Transverse colon (tissue), 4 donors: Measurements from ENCODE around the gene IGDCC3. TPM values are rescaled to one million over a fixed set of nuclear protein-coding genes. Genes with fewer than 3 reads are reported as not detected.

Source experiments
- DNase-seq: peaks from one replicate; pipeline ENCODE4 v3.0.0-alpha.2; 2019
- H3K27ac ChIP-seq, 4 donors: fragments of 200-600 bp; sonication (generic); 2 replicates each; pipeline ENCODE4 v1.5.1; 2016 to 2018; ENCODE audit warnings: inconsistent platforms in 4 of 4
- H3K27me3 ChIP-seq: fragments of 200-600 bp; sonication (generic); 2 replicates; pipeline ENCODE4 v1.5.1; 2017; ENCODE audit warnings: inconsistent platforms
- H3K36me3 ChIP-seq, 4 donors: fragments of 200-600 bp; sonication (generic); 2 replicates each; pipeline ENCODE4 v1.5.1; 2017 to 2019; ENCODE audit warnings: inconsistent platforms in 4 of 4
- H3K4me1 ChIP-seq, 4 donors: fragments of 200-600 bp; sonication (generic); 2 replicates each; pipeline ENCODE4 v1.5.1; 2017 to 2020; ENCODE audit warnings: inconsistent platforms in 4 of 4
- H3K4me3 ChIP-seq, 4 donors: fragments of 200-600 bp; sonication (generic); 1 replicate in 1 of 4; 2 replicates in 3 of 4; pipeline versions ENCODE4 v1.5.1 to v1.6.1; 2017 to 2019; ENCODE audit warnings: inconsistent platforms in 4 of 4
- H3K9me3 ChIP-seq, 2 donors: fragments of 200-600 bp; sonication (generic); 2 replicates each; pipeline ENCODE4 v1.5.1; 2017 to 2019; ENCODE audit warnings: inconsistent platforms in 2 of 2
- CTCF ChIP-seq, 5 experiments: fragments of 200-600 bp in 3 of 5; fragments of 450-650 bp in 2 of 5; sonication (generic) in 3 of 5; IDR thresholded peaks; 1 replicate in 2 of 5; 2 replicates in 3 of 5; pipeline ENCODE4 v1.5.1; 2016 to 2017; ENCODE audit warnings: antibody characterized with exemption in 5 of 5, inconsistent platforms in 3 of 5, mild to moderate bottlenecking in 2 of 5, moderate library complexity in 1 of 5
- EP300 ChIP-seq: sonication (generic); formaldehyde crosslinking; IDR thresholded peaks from one replicate; pipeline ENCODE4 v1.6.1; 2017; ENCODE audit warnings: antibody characterized with exemption, low read depth
- POLR2A ChIP-seq: fragments of 450-650 bp; IDR thresholded peaks from one replicate; pipeline ENCODE4 v1.6.1; 2016; ENCODE audit warnings: antibody characterized with exemption, mild to moderate bottlenecking, moderate library complexity
- POLR2AphosphoS5 ChIP-seq, 3 donors: sonication (generic); formaldehyde crosslinking; IDR thresholded peaks; one replicate each; pipeline ENCODE4 v1.6.1; 2016; ENCODE audit warnings: antibody characterized with exemption in 3 of 3
- WGBS, 2 donors: methylation state at CpG; one replicate each; pipeline ENCODE4 v1.1.5; 2018; ENCODE audit warnings: low coverage in 1 of 2; 5-methylcytosine and 5-hydroxymethylcytosine counted together
- in situ Hi-C, 4 donors: fragments of 200-750 bp; cut with MboI; loops; one replicate each; pipeline versions ENCODE4 v1.15.0 to v1.15.1; 2017; ENCODE audit warnings: low sequenced_read_pairs in 3 of 4, low pct_ligation_motif_present in 1 of 4, low pct_unique_long_range_greater_than_20kb in 1 of 4
- intact Hi-C: fragments of 100-400 bp; cut with DNase I; formaldehyde crosslinking; loops from one replicate; pipeline ENCODE4 v1.15.1; 2023; ENCODE audit warnings: low total_unique reads
- total RNA-seq, 4 donors: library from RNA; depleted of rRNA; stranded (reverse); fragments of >200 nt; gene quantifications; one replicate each; pipeline ENCODE4 v1.1.0, GENCODE V29; 2016

IGDCC3 gene
- total RNA-seq, 4 donors from 2014 or later: not detected

DNA sequence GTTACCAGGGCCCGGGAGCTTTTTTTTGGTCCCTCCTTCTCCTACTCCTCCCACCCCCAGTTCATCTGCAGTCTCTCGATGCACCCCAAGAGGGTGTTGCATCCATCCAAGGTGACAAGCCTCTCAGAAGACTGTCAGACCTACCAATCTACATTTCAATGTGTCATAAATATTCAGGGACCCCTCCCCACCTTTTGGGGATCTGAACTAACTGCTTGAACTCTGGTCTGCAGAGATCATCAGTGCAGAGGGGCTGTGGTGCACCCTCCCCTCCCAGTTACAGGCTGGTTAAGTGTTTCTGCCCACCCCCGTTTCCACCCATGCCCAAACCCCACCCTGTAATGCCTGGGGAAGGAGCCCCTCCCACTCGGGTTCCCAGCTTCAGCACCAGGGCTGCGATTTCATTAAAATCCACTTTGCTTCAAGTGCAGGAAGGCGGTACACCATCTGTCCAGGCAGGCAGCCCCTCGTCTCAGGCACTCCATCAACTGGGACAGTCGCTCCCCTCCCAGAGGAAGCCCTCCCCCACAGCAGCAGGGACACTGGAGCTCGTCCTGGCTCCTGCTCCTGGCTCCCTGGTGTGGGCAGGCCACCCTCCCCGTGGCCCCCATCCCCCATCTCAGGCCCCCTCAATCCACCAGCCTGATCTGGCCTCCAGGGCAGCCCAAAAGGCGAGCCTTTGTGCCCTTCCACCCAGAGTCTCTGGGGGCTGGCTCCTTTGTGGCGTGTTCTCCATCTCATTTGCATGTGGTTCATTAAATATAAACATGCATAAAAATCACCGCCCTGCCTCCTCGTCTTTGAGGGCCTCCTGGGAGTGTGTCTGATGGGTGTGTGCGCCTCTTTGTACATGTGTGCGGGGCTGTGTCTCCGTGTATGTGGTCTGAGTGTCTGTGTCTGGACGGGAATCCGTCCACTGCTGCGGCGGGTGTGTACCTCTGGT is 41.0 kb downstream of the IGDCC3 start:
- in situ Hi-C loops: no loop called here
- 72% methylated on average over 21 of the region's 21 CpGs; no CpG with 5 or more reads in 1 of the 2 donors for WGBS, 2 donors

DNA sequence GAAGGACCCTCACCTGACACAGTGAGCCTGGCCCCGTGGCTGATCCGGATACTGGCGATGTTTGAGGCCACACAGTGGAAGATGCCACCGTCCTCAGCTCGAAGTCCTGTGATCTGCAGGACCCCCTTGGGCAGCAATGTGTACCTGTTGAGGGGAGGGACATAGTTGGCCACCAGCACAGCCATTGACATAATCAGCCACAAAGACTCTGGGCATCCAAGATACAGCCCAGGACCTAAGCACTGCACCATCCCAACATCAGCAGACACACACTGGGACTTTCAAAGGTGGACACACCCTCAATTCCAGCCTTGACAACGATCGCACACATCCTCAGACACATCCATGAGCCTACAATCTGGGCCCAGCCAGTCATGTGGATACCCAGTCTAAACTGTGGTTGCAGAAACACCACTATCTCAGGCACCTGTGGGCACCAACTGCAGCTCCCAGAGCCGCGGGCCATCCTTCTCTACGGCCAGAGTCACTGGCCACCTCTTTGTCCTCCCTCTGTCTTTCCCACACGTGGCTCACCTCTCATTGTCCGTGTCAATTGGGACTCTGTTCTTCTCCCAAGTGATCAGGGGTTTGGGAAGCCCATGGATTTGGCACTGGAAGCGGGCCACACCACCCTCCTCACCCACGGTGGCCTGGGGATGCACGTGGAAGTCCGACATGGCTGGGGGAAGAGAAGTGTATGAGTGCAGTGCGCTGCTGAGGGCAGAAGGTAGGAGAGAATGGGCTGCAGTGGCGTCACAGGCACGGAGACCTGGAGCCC is 42.3 kb downstream of the IGDCC3 start:
- no peak for DNase-seq
- in situ Hi-C loops: no loop called here
- no peaks in the 10 kb centered on the region for H3K9me3 ChIP-seq
- TF ChIP-seq POLR2A (no peak), EP300 (no peak), CTCF (IDR thresholded peaks at IDR 0.05) (no peak), POLR2AphosphoS5 (IDR thresholded peaks at IDR 0.05) (no peak)
- H3K4me3 ChIP-seq: no peak overlapping the region
- no peak overlapping the region for H3K27ac ChIP-seq
- intact Hi-C loops: no loop called here
- H3K4me1 ChIP-seq: peaks cover 0 to 15% (median 8%) of the 10 kb centered on the region in 4 donors
- no peaks in the 10 kb centered on the region for H3K27me3 ChIP-seq
- 87 to 92% methylated on average over 5 to 19 of the region's 19 CpGs for WGBS, 2 donors
- H3K36me3 ChIP-seq: no peaks in the 10 kb centered on the region

More for the DNA sequence above, 41.0 kb downstream of the IGDCC3 start:
- Histone ChIP-seq H3K27me3 (no peaks in the 10 kb centered on the region), H3K9me3 (no peaks in the 10 kb centered on the region), H3K27ac (no peak overlapping the region), H3K4me3 (no peak overlapping the region), H3K4me1 (peaks cover 0 to 15% (median 8%) of the 10 kb centered on the region in 4 donors), H3K36me3 (no peaks in the 10 kb centered on the region)
- TF ChIP-seq POLR2A: no peak
- no peak for DNase-seq
- intact Hi-C loops: no loop called here

DNA sequence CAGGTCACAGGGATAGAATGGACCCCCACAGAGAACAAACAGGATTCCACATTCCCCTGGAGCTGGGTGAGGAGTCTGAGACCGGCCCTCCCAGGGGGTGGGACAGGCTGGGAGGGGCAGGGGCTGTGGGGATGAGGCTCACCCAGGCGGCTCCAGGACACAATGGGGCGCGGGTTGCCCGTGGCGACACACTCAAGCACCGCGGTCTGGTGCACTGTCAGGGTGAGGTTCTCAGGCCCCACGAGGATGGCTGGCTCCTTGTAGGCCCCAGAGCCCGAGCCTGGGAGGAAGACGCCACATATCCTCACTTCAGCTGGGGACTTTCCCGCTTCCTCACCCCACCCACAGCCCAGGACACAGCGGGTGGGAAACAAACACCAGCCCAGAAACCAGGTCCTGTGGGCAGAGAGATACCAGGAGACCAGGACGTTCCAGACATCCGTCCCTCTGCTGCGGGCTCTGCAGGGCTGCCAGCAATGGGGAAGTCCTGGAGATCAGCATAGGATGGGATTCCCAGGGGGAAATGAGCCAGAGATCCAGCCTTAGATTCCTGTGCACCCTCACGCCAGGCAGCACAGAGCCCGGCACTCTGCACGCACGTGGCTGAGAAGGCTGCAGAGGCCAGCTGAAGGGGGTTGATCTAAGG is 43.1 kb downstream of the IGDCC3 start:
- Histone ChIP-seq H3K4me1 (peaks cover 0 to 10% (median 6%) of the 10 kb centered on the region in 4 donors), H3K36me3 (no peaks in the 10 kb centered on the region)
- no peak for DNase-seq

GRCh38 chr15:65333856-65334255 is 43.9 kb downstream of the IGDCC3 start:
- H3K4me3 ChIP-seq: no peak overlapping the region
- 77% methylated on average over 5 of the region's 5 CpGs; no CpG with 5 or more reads in 1 of the 2 donors for WGBS, 2 donors

More for the DNA sequence above, 43.1 kb downstream of the IGDCC3 start:
- in situ Hi-C loops: no loop called here
- no peaks in the 10 kb centered on the region for H3K9me3 ChIP-seq
- H3K27ac ChIP-seq: no peak overlapping the region
- H3K4me3 ChIP-seq: no peak overlapping the region
- 84% methylated on average over 9 of the region's 20 CpGs; no CpG with 5 or more reads in 1 of the 2 donors for WGBS, 2 donors
- intact Hi-C loops: no loop called here
- no peaks in the 10 kb centered on the region for H3K27me3 ChIP-seq
- TF ChIP-seq EP300 (no peak), POLR2A (no peak), CTCF (IDR thresholded peaks at IDR 0.05) (no peak), POLR2AphosphoS5 (IDR thresholded peaks at IDR 0.05) (no peak)

More at GRCh38 chr15:65333856-65334255, 43.9 kb downstream of the IGDCC3 start:
- no peak for TF ChIP-seq CTCF (IDR thresholded peaks at IDR 0.05)
- no peak for TF ChIP-seq POLR2A
- no peak for TF ChIP-seq EP300
- TF ChIP-seq POLR2AphosphoS5 (IDR thresholded peaks at IDR 0.05): no peak
- no peaks in the 10 kb centered on the region for H3K27me3 ChIP-seq
- no peak overlapping the region for H3K27ac ChIP-seq
- DNase-seq: no peak
- intact Hi-C loops: no loop called here
- H3K36me3 ChIP-seq: no peaks in the 10 kb centered on the region
- peaks cover 0 to 8% (median 5%) of the 10 kb centered on the region in 4 donors for H3K4me1 ChIP-seq
- in situ Hi-C loops: no loop called here
- no peaks in the 10 kb centered on the region for H3K9me3 ChIP-seq
